SJSA1 (cell line): ENCODE measurements around the gene CCDC57. TPM values are rescaled to one million over a fixed set of nuclear protein-coding genes. Genes with fewer than 3 reads are reported as not detected.
A peak's percentile ranks its signal among the peaks of the same experiment; 100 is the strongest.

Source experiments
- DNase-seq, 2 experiments: peaks; one replicate each; pipeline ENCODE4 v3.0.0-alpha.2; 2015 to 2020; ENCODE audit warnings: low spot score in 2 of 2, low read depth in 1 of 2
- H3K27ac ChIP-seq: fragments of 250-450 bp; sonication (Bioruptor Pico); 2 replicates; pipeline ENCODE4 v1.5.1; 2020; ENCODE audit warnings: mild to moderate bottlenecking, moderate library complexity
- H3K27me3 ChIP-seq: fragments of 250-450 bp; sonication (Bioruptor Pico); replicated peaks from 2 replicates; pipeline ENCODE4 v1.5.1; 2020; ENCODE audit warnings: mild to moderate bottlenecking, moderate library complexity
- H3K36me3 ChIP-seq: fragments of 250-450 bp; sonication (Bioruptor Pico); 2 replicates; pipeline ENCODE4 v1.5.1; 2020; ENCODE audit warnings: mild to moderate bottlenecking
- H3K4me1 ChIP-seq: fragments of 250-450 bp; sonication (Bioruptor Pico); replicated peaks from 2 replicates; pipeline ENCODE4 v1.6.1; 2021; ENCODE audit warnings: mild to moderate bottlenecking
- H3K4me3 ChIP-seq: fragments of 250-450 bp; sonication (Bioruptor Pico); 2 replicates; pipeline ENCODE4 v1.5.1; 2020; ENCODE audit warnings: mild to moderate bottlenecking
- H3K9me3 ChIP-seq: fragments of 250-450 bp; sonication (Bioruptor Pico); replicated peaks from 2 replicates; pipeline ENCODE4 v1.5.1; 2020; ENCODE audit warnings: mild to moderate bottlenecking
- total RNA-seq: library from RNA; depleted of rRNA; stranded (reverse); fragments of >200 nt; shearing (Covaris generic); gene quantifications from 2 replicates; pipeline ENCODE4 v1.2.3, GENCODE V29; 2014; rRNA removed

Gene CCDC57
- total RNA-seq, 1 experiment from 2014 or later: 8.2 TPM

GRCh38 chr17:82055965-82056728 is 156.5 kb downstream of the CCDC57 start:
- no peak for DNase-seq
- Histone ChIP-seq H3K9me3 (no peaks in the 10 kb centered on the region), H3K4me3 (no peak overlapping the region), H3K4me1 (peaks cover 20% of the 10 kb centered on the region), H3K27me3 (no peaks in the 10 kb centered on the region), H3K36me3 (peaks cover 89% of the 10 kb centered on the region), H3K27ac (no peak overlapping the region)

- no peak for DNase-seq
- no peak overlapping the region for H3K4me3 ChIP-seq
- H3K4me1 ChIP-seq: peaks cover 27% of the 10 kb centered on the region
- no peaks in the 10 kb centered on the region for H3K9me3 ChIP-seq
- H3K27me3 ChIP-seq: no peaks in the 10 kb centered on the region
- H3K27ac ChIP-seq: no peak overlapping the region
- peaks cover 87% of the 10 kb centered on the region for H3K36me3 ChIP-seq
These were observed 157.3 kb downstream of the CCDC57 start for GRCh38 chr17:82055023-82055964.

DNA sequence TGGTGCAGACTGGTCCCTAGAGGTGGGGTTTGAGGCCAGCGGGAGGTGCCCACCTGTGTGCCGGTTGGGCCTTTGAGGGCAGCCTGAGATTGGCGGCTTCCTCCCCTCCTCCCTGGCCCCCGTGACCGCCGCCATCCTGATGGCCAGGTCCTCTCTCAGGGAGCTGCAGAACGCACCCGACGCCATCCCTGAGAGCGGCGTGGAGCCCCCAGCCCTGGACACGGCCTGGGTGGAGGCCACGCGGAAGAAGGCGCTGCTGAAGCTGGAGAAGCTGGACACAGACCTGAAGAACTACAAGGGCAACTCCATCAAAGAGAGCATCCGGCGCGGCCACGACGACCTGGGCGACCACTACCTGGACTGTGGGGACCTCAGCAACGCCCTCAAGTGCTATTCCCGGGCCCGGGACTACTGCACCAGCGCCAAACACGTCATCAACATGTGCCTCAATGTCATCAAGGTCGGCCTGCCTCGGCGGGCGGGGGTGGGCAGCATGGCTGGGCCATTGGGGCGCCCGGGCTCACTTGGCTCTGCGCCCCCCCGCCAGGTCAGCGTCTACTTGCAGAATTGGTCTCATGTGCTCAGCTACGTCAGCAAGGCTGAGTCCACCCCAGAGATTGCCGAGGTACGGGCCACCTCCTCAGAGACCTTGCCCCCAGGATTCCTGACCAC is 158.2 kb downstream of the CCDC57 start:
- Histone ChIP-seq H3K9me3 (no peaks in the 10 kb centered on the region), H3K36me3 (peaks cover 87% of the 10 kb centered on the region), H3K4me3 (no peak overlapping the region), H3K27me3 (no peaks in the 10 kb centered on the region), H3K27ac (no peak overlapping the region), H3K4me1 (peaks cover 28% of the 10 kb centered on the region)
- DNase-seq: no peak

GRCh38 chr17:82053556-82054263 is 158.9 kb downstream of the CCDC57 start:
- Histone ChIP-seq H3K36me3 (peaks cover 87% of the 10 kb centered on the region), H3K4me3 (peak overlapping the region; percentile 100)

GRCh38 chr17:82053130-82053529 is 159.5 kb downstream of the CCDC57 start:
- Histone ChIP-seq H3K9me3 (no peaks in the 10 kb centered on the region), H3K27me3 (no peaks in the 10 kb centered on the region), H3K36me3 (peaks cover 87% of the 10 kb centered on the region), H3K4me1 (peaks cover 28% of the 10 kb centered on the region), H3K4me3 (peak overlapping the region; percentile 100), H3K27ac (no peak overlapping the region)
- no peak for DNase-seq

More at GRCh38 chr17:82053556-82054263, 158.9 kb downstream of the CCDC57 start:
- H3K9me3 ChIP-seq: no peaks in the 10 kb centered on the region
- no peaks in the 10 kb centered on the region for H3K27me3 ChIP-seq
- no peak overlapping the region for H3K27ac ChIP-seq
- no peak for DNase-seq
- H3K4me1 ChIP-seq: peaks cover 28% of the 10 kb centered on the region

- Histone ChIP-seq H3K27ac (no peak overlapping the region), H3K27me3 (no peaks in the 10 kb centered on the region), H3K9me3 (no peaks in the 10 kb centered on the region), H3K36me3 (peaks cover 87% of the 10 kb centered on the region), H3K4me1 (peaks cover 28% of the 10 kb centered on the region), H3K4me3 (peak overlapping the region; percentile 100)
- DNase-seq: no peak
These were observed 160.0 kb downstream of the CCDC57 start for GRCh38 chr17:82052638-82053059.

- peaks cover 87% of the 10 kb centered on the region for H3K36me3 ChIP-seq
- no peak for DNase-seq
These were observed 160.6 kb downstream of the CCDC57 start, which contains the start of the genes GPS1 and RFNG for GRCh38 chr17:82051776-82052637. Gene GPS1 (plus strand): TSS chr17:82051898. CDS start chr17:82051932, 34 bp downstream. Gene RFNG (minus strand): TSS chr17:82051811. CDS start chr17:82051766, 45 bp downstream.

More at GRCh38 chr17:82051776-82052637, 160.6 kb downstream of the CCDC57 start, which contains the start of the genes GPS1 and RFNG:
- Histone ChIP-seq H3K9me3 (no peaks in the 10 kb centered on the region), H3K4me1 (peaks cover 28% of the 10 kb centered on the region), H3K27ac (no peak within 1 kb of the TSS), H3K4me3 (peak within 1 kb of the TSS; percentile 100), H3K27me3 (no peaks in the 10 kb centered on the region)

Other genes starting within 250 kb of the CCDC57 start
- gene ASPSCR1, start 235.2 kb downstream of the CCDC57 start, total RNA-seq: 38.5 and 55.4 TPM in 2 replicates
- gene CENPX, start 190.0 kb downstream of the CCDC57 start, total RNA-seq: 180 and 261 TPM in 2 replicates
- gene LRRC45, start 189.5 kb downstream of the CCDC57 start, total RNA-seq: 35.2 and 41.2 TPM in 2 replicates
- gene RAC3, start 181.2 kb downstream of the CCDC57 start, total RNA-seq: 9.9 TPM in 2 replicates
- gene DCXR, start 175.1 kb downstream of the CCDC57 start, total RNA-seq: 128 and 176 TPM in 2 replicates
- gene RFNG, start 161.0 kb downstream of the CCDC57 start, total RNA-seq: 16.7 and 23.8 TPM in 2 replicates
- 223 and 226 TPM in 2 replicates for gene GPS1, start 160.9 kb downstream of the CCDC57 start, total RNA-seq
- 181 and 210 TPM in 2 replicates for gene DUS1L, start 147.0 kb downstream of the CCDC57 start, total RNA-seq
- 54.6 and 77.6 TPM in 2 replicates for gene FASN, start 114.6 kb downstream of the CCDC57 start, total RNA-seq
- 149 and 249 TPM in 2 replicates for gene SLC16A3, start 16.2 kb upstream of the CCDC57 start, total RNA-seq
- 26.0 and 33.7 TPM in 2 replicates for gene CSNK1D, start 60.9 kb upstream of the CCDC57 start, total RNA-seq
- not detected in 2 replicates for gene CD7, start 104.8 kb upstream of the CCDC57 start, total RNA-seq
- gene SECTM1, start 120.9 kb upstream of the CCDC57 start, total RNA-seq: 5.3 and 6.3 TPM in 2 replicates
- gene TEX19, start 146.4 kb upstream of the CCDC57 start, total RNA-seq: 0.19 and 0.34 TPM in 2 replicates
- 0.18 TPM in 1 of 2 replicates, not detected in the other for gene UTS2R, start 158.9 kb upstream of the CCDC57 start, total RNA-seq
- gene HEXD, start 205.5 kb upstream of the CCDC57 start, total RNA-seq: 16.3 and 21.7 TPM in 2 replicates
- 87.6 and 105 TPM in 2 replicates for gene OGFOD3, start 205.7 kb upstream of the CCDC57 start, total RNA-seq
- gene CYBC1, start 237.9 kb upstream of the CCDC57 start, total RNA-seq: 71.4 and 106 TPM in 2 replicates
- 41.6 and 58.5 TPM in 2 replicates for gene NARF, start 245.9 kb upstream of the CCDC57 start, total RNA-seq